Measurements from ENCODE around the gene TMEM184A.

TMEM184A gene

GRCh38 chr7:1555813-1556543 is at the start of gene TMEM184A:
TMEM184A (minus strand) TSS chr7:1556205; CDS start chr7:1555484, 721 bp downstream.
- DNase-seq, result peak; percentile 50

- no peak for DNase-seq
Measured at GRCh38 chr7:1604383-1604782, 48.4 kb upstream of the TMEM184A start.

- DNase-seq, result no peak
Measured at GRCh38 chr7:1603346-1604225, 47.6 kb upstream of the TMEM184A start.

- DNase-seq, result no peak
Measured at GRCh38 chr7:1602386-1602785, 46.4 kb upstream of the TMEM184A start.

GRCh38 chr7:1601956-1602355 is 46.0 kb upstream of the TMEM184A start:
- no peak for DNase-seq

- no peak for DNase-seq
Measured at GRCh38 chr7:1599640-1600395, 43.8 kb upstream of the TMEM184A start.

- no peak for DNase-seq
Measured at GRCh38 chr7:1598961-1599639, 43.1 kb upstream of the TMEM184A start.

- DNase-seq, result no peak
Measured at GRCh38 chr7:1598286-1598685, 42.3 kb upstream of the TMEM184A start.

GRCh38 chr7:1597791-1598190 is 41.8 kb upstream of the TMEM184A start:
- DNase-seq, result no peak

- no peak for DNase-seq
Measured at GRCh38 chr7:1597066-1597760, 41.2 kb upstream of the TMEM184A start.

GRCh38 chr7:1596181-1597043 is 40.4 kb upstream of the TMEM184A start:
- DNase-seq, result no peak

GRCh38 chr7:1595636-1596035 is 39.6 kb upstream of the TMEM184A start:
- no peak for DNase-seq

GRCh38 chr7:1595027-1595426 is 39.0 kb upstream of the TMEM184A start:
- DNase-seq, result no peak

GRCh38 chr7:1593904-1594421 is 38.0 kb upstream of the TMEM184A start:
- no peak for DNase-seq

GRCh38 chr7:1593091-1593866 is 37.3 kb upstream of the TMEM184A start:
- no peak for DNase-seq

GRCh38 chr7:1592299-1592871 is 36.4 kb upstream of the TMEM184A start:
- no peak for DNase-seq

- DNase-seq, result no peak
Measured at GRCh38 chr7:1591876-1592275, 35.9 kb upstream of the TMEM184A start.

GRCh38 chr7:1591396-1591795 is 35.4 kb upstream of the TMEM184A start:
- DNase-seq, result no peak

- DNase-seq, result no peak
Measured at GRCh38 chr7:1590887-1591286, 34.9 kb upstream of the TMEM184A start.

- DNase-seq, result no peak
Measured at GRCh38 chr7:1590476-1590875, 34.5 kb upstream of the TMEM184A start.

All from activated CD4-positive, alpha-beta T cell treated with anti-CD3 and anti-CD28 coated beads, Interleukin-2, Interleukin-6, amounts not matched to agents 100 ng/mL and 50 ng/mL, durations not matched to agents 16 hours and 8 hours (primary cell).